ENCODE data around the gene GALNT16.

GALNT16 gene

DNA sequence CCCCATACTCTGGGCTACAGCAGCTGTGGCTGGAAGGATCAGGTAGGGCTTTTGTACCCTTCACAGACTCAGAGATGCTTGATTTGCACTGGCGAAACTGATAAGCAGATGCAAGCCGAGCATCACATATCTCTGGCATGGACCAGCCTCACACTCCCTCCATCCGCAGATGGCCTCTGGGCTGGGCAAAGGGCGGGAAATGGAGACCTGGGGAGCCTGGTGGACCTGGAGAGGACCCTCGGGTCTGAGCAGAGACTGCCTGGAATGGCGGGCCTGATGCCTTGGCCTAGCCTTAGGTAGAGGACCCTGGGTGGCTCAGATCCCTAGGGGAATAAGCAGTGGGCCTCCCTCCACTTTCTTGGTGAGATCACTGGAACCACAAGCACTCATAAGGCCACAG is 53.2 kb downstream of the GALNT16 start:
- ATAC-seq = no peak
- TF ChIP-seq ZFP30 (CRISPR knock-in tag; IDR thresholded peaks at IDR 0.05) = no peak
- no peak for TF ChIP-seq ZFP3 (CRISPR knock-in tag; IDR thresholded peaks at IDR 0.05)
- no peak for TF ChIP-seq ARNTL (CRISPR knock-in tag; IDR thresholded peaks at IDR 0.05; ENCODE audit: borderline replicate concordance, low read depth)
- TF ChIP-seq GLIS3 (CRISPR knock-in tag; IDR thresholded peaks at IDR 0.05) = no peak
- no peak for TF ChIP-seq PATZ1 (CRISPR knock-in tag; IDR thresholded peaks at IDR 0.05; ENCODE audit: borderline replicate concordance)
- TF ChIP-seq RARB (CRISPR knock-in tag; IDR thresholded peaks at IDR 0.05) = no peak
- TF ChIP-seq TOX (CRISPR knock-in tag; IDR thresholded peaks at IDR 0.05; ENCODE audit: borderline replicate concordance) = no peak
- TF ChIP-seq, protein P1, sequence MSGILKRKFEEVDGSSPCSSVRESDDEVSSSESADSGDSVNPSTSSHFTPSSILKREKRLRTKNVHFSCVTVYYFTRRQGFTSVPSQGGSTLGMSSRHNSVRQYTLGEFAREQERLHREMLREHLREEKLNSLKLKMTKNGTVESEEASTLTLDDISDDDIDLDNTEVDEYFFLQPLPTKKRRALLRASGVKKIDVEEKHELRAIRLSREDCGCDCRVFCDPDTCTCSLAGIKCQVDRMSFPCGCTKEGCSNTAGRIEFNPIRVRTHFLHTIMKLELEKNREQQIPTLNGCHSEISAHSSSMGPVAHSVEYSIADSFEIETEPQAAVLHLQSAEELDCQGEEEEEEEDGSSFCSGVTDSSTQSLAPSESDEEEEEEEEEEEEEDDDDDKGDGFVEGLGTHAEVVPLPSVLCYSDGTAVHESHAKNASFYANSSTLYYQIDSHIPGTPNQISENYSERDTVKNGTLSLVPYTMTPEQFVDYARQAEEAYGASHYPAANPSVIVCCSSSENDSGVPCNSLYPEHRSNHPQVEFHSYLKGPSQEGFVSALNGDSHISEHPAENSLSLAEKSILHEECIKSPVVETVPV (CRISPR knock-in tag; IDR thresholded peaks at IDR 0.05) = no peak
- no peak for TF ChIP-seq BACH2 (CRISPR knock-in tag; IDR thresholded peaks at IDR 0.05; ENCODE audit: borderline replicate concordance)
- TF ChIP-seq SNAI2 (CRISPR knock-in tag; IDR thresholded peaks at IDR 0.05) = no peak
- TF ChIP-seq POU6F1 (CRISPR knock-in tag; IDR thresholded peaks at IDR 0.05; ENCODE audit: borderline replicate concordance, low read depth) = no peak
- TF ChIP-seq TCF4 (CRISPR knock-in tag; IDR thresholded peaks at IDR 0.05; ENCODE audit: borderline replicate concordance) = no peak
- no peak for TF ChIP-seq ZNF70 (CRISPR knock-in tag; IDR thresholded peaks at IDR 0.05)

- no peak for TF ChIP-seq GLIS3 (CRISPR knock-in tag; IDR thresholded peaks at IDR 0.05)
- TF ChIP-seq RARB (CRISPR knock-in tag; IDR thresholded peaks at IDR 0.05) = no peak
- TF ChIP-seq ZNF70 (CRISPR knock-in tag; IDR thresholded peaks at IDR 0.05) = no peak
- no peak for TF ChIP-seq PPARA (CRISPR knock-in tag; IDR thresholded peaks at IDR 0.05; ENCODE audit: borderline replicate concordance)
- no peak for TF ChIP-seq TSHZ2 (CRISPR knock-in tag; IDR thresholded peaks at IDR 0.05)
- TF ChIP-seq ZC3H10 (CRISPR knock-in tag; IDR thresholded peaks at IDR 0.05) = no peak
- no peak for TF ChIP-seq ISL1 (CRISPR knock-in tag; IDR thresholded peaks at IDR 0.05)
- ATAC-seq = no peak
Observed at GRCh38 chr14:69314327-69314726, 54.4 kb downstream of the GALNT16 start.

GRCh38 chr14:69315301-69315700 is 55.3 kb downstream of the GALNT16 start:
- no peak for TF ChIP-seq ZC3H10 (CRISPR knock-in tag; IDR thresholded peaks at IDR 0.05)
- no peak for TF ChIP-seq TSHZ2 (CRISPR knock-in tag; IDR thresholded peaks at IDR 0.05)
- no peak for TF ChIP-seq CREB5 (CRISPR knock-in tag; IDR thresholded peaks at IDR 0.05; ENCODE audit: low read depth)
- TF ChIP-seq ZNF565 (CRISPR knock-in tag; conservative IDR thresholded peaks at IDR 0.05; ENCODE audit: low read depth) = no peak
- ATAC-seq = no peak

All from SK-N-SH treated with all-trans-retinoic acid at 6 μM for 48 hours (cell line).